GM21360 (cell line): ENCODE results near the gene LDLRAD1.
"Not testable (repeated sequence)": the region's sequence is repeated elsewhere in the genome, so short reads cannot be mapped to it uniquely, and the experiment has no call there.

Experiments
- ATAC-seq: cut with Tn5 transposase; IDR thresholded peaks from one replicate; pipeline ENCODE4 v1.9.1; 2021; ENCODE audit warnings: mild to moderate bottlenecking, moderate library complexity; ENCODE audit not compliant: unreplicated experiment

The LDLRAD1 gene, protein sequence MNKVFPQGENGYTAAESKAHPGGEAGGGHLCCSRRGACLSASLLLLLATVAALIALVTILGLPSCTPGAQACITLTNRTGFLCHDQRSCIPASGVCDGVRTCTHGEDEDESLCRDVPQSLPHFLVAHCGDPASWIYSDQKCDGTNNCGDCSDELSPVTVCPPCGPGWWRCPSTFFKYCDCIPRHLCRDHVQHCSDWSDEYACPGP

DNA sequence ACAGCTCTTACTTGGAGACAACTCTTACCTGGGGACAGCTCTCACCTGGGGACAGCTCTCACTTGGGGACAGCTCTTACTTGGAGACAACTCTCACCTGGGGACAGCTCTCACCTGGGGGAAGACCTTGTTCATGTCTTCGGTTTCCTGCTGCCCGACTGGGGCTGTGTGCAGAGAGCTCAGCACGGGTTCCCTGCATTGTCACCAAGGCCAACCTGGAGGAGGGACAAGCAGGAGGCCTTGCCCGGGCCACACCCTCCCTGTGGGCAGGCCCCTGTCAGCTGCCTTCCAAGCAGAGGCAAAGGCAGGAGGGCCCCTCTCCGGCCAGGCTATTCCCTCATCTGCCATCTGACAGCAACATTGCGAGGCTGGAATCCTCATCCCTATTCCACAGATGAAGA, at the start of gene LDLRAD1:
Gene LDLRAD1 (minus strand): TSS at position 208 of the 400 bp plus-strand sequence. CDS start 74 bp downstream, at position 134.
- no peak for ATAC-seq

DNA sequence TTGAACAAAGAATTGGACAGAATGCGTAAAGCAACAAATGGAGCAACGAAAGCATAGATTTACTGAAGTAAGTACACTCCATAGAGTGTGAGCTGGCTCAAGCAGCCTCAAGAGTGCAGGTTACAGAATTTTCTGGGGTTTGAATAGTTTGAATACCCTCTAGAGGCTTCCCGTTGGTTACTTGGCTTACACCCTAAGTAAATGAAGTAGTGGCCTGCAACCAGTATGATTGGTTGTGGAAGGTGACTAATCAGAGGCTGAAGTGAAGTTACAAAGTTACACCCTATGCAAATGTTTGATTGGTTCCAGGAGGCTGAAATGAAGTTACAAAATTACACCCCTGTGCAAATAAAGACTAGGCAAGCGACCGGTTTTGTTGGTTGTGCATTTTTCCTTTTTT, 46.3 kb upstream of the LDLRAD1 start:
- no peak for ATAC-seq

DNA sequence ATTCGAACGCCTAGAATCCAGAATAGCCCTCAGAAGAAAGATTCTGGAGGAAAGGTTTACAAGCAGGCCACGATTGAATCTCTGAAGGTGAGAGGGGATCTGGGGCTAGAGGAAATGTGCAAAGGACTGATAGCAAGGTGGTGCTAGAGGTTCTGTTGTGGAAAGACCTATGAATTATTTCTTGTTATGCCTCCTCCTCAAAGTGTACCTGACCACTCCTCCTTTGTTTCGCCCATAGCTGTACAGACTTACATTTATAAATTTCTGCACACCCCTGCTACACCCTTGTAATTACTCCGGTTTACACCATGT, 36.4 kb upstream of the LDLRAD1 start:
- ATAC-seq, result no peak

DNA sequence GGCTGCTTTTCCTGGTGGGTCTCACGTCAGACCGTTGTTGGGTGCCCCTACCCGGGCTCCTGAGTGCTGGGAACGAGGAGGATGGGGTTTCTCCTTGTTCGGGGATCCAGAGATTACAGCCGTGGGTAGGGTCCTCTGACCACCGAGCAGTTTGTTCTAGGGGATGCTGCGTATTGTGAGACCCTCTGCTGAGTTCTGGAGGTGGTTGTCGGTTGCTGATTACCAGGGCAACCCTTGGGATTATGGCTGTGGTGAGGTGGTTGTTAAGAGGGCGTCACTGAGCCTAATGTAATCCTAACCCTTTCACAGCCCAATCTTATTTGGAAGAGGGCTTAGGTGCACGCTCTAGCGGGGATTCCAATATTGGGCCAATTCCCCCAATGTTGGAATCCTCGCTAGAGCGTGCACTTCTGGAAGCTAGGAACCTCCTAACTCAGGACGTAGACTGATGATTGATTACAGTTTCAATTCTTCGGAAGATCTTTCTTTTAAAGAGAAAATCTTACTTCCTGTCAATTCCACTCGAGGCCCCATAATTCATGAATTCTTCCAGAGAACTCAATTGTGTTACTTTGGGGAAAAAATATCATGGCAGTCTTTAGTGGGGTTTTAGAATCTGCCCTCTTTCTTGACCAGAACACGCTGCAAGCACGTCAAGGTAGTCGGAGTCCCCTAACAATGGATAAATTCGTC, 35.9 kb upstream of the LDLRAD1 start:
- no peak for ATAC-seq

DNA sequence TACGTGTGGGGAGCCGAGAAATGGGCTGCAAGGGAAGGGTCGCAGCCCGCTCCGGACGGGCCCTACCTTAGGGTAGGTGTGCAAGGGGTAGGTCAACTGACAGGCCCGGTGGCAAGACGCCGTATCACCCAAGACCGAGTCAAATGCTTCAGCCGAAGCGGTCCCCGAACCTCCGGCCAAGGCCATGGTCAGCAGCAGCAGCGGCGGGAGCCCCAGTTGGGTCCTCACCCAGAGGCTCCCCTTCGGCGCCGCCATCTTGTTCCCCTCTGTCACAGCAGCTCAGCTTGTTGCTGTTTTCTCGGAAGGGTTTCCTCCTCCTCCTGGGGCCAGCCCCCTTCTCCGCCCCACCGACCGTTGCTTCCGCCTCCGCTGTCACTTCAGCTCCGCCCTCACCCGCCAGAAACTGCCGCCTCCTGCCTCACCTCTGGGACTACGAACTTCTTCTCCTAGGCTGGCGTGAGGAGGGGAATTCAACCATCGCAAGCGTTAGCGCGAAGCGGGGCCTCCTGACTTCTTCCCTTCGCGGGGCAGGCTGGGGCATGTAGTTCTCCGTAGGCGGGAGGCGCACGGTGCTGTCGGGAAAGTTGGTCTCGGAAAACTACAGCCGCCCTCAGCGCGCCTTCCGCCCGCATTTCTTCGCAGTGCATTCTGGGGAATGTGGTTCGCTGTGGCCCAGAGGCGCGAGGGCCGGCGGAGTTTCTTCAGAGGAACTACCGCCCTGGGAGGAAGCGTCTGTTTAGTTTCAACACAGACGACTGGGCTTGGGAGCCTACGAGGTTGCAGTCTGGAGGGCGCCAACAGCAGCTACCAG, 35.2 kb upstream of the LDLRAD1 start, which contains the start of the genes TCEANC2 and TMEM59:
Gene TCEANC2 (plus strand): TSS at position 675 of the 811 bp plus-strand sequence. CDS start 815 bp downstream, outside the sequence.
Gene TMEM59 (minus strand): TSS at position 271 of the 811 bp plus-strand sequence. CDS start 16 bp downstream, at position 255.
- peak; percentile 93 for ATAC-seq

DNA sequence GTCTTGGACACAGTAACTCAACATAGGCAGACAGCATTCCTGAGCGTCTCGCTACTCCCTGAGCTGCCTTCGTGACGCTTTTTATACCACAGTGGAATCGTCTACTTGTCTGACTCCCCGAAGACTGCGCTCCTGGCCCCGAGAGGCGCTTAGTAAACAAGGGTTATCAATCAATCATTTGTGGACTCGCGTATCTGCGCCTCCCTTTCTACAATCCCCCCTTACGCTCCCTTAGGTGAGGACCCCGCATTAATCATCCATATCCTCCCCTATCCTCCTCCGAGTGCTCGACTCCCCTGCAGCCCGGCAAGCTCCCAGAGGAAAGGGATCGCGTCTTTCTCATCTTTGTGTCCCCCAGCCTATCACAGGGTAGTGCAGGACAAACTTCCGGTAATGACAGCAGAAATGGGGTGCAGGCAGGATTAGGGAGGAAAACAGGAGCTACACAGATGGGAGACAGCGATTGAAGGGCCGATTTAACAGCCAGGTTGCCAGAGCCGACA, 34.5 kb upstream of the LDLRAD1 start:
- ATAC-seq, result peak; percentile 8

DNA sequence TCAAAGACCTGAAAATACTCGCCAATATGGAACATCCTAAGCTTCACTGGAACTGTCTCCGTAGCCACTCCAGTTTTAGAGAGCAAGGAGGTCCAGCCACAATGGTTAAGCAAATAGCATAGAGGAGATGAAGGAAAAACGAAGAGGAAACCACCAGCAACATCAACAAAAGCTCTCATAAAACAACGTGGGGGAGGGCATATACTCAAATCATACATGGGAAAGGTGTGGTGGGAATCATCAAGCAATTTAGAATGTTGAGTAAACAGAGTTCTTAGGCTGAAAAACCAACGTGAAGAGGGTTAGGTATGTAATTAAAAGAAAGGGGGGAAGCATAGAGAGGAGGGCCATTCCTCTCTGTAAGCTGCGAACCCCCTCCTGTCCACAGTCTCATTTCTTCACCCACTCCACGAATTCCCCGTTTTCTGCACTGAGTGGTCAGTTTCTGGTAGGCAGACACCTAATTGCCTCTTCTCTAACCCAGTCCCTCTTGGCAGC, 34.0 kb upstream of the LDLRAD1 start:
- ATAC-seq, result no peak

DNA sequence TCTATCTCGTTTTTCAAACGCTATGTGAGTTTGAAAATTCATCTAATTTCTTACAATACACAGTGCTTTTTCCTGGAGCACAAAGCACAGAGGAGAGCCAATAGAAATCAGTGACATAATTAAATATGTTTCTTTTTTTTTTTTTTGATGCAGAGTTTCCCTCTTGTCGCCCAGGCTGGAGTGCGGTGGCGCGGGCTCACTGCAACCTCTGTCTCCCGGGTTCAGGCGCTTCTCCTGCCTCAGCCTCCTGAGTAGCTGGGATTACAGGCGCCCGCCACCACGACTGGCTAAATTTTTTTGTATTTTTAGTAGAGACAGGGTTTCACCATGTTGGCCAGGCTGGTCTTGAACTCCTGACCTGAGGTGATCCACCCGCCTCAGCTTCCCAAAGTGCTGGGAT, 32.4 kb upstream of the LDLRAD1 start:
- not testable (repeated sequence) for ATAC-seq

DNA sequence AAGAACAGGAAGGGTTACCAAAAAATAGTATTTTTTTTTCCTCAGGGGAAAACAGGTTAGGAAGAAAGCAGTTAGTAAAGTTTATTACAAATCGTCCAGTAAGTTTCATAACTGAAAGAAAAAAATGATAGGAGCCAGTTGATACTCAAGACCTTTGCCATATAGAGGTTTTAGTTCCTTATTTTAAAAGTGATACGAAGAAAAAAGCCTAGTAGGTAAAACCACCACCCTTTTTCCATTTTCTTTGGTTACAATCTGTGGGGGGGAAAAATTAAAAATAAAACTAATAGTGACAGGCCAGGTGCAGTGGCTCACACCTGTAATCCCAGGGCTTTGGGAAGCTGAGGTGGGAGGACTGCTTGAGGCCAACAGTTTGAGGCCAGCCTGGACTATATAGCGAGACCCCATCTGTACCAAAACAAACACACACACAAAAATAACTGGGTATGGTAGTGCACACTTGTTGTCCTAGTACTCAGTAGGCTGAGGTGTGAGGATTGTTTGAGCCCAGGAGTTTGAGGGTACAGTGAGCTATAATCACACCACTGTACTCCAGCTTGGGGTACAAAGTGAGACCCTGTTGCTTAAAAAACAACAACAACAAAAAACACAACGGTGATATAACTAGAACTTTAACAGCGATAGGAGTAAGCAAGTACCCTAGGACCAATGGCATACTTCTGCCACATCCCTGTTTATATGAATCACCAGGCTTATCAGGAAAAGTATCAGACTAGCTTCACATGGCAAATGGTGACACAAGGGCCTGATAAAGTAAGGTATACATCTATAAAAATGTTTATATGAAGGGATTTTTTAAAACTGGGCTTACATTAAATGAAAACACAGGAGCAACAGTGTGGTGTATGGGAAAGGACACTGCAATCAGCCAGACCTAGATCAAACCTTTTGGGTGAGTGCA, 29.7 kb upstream of the LDLRAD1 start:
- ATAC-seq, result no peak

DNA sequence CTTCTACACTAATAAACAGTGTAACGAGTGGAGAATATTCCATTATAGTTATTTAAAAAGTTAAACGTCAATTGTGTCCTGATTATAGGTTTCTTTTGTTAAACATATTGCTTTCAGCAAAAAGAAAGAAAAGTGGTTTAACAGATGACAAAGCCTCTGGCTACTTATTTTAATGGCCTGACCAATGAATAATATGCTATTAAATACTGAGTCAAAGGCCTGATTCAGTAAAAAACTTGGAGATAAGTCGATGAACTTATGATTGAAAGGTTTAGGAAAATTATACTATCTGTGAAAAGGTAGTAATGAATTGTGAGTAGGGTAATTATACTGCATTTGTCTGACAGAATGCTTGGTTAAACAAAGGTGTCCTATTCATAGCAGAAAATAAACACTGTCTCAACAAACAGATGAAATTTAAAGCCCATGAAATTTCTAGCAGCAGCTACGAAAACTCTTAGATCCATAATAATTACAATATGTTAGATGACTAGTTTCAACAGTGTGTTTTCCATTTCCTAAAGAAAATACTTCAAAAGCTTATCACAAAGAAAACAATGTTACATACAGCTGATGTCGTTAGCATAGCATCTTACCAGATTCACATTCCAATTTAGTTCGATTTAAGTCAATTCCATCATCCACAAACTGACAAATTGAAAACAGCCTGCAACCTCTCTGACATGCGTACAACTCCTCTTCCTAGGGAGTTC, 28.8 kb upstream of the LDLRAD1 start:
- ATAC-seq, result no peak

DNA sequence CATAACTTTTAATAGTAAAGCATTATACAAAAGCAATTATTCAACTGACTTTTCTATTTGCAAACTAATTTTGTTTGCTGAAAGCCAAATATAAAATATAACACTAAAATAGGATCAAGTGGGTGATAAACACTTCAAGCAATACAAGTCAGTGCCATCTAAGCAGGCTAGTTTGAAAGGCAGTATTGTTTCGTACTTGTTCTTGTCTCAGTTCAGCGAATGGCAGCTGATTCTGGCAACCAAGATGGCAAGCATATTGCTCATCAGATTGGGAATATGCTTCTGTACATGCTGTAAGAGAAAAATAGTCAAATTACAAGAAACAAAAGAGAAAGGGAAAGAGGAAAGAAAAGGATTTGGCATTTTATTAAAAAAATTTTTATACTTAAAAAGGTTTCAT, 27.5 kb upstream of the LDLRAD1 start:
- ATAC-seq, result no peak

DNA sequence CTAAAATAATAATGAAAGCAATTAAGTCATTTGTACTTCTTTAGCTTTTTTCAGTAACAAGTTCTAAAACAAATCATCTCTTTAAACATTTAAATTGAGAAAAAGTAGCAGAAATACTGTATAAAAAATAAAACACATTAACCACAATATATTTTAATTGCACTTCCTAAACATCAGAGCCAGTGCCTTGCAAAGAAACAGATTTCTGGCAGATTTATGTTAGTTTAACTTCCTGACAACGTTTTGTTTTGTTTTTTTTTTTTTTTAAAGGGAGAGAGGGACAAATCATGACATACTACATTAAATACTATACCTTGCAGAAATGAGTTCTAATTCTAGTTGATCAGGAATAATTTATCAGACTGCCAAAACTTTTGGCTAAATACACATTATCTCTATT, 23.8 kb upstream of the LDLRAD1 start:
- no peak for ATAC-seq

DNA sequence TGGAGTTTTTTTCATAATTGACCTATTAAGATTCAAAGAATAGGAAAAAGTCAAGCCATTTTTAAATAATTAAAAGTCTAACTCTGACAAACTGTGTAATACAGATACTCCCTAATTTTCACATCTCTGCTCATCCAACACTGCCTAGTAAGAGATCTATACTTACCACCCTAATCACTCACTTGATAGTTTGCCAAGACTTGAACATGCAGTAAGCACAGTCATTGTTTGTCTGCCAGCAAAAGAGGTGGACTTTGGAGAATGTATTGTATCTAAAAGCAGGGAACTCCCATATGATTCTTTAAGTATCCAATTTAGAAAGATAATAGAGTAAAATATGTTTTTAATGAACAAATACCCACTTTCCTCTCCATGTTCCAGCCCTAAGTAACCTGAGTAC, 19.5 kb upstream of the LDLRAD1 start:
- ATAC-seq, result no peak

DNA sequence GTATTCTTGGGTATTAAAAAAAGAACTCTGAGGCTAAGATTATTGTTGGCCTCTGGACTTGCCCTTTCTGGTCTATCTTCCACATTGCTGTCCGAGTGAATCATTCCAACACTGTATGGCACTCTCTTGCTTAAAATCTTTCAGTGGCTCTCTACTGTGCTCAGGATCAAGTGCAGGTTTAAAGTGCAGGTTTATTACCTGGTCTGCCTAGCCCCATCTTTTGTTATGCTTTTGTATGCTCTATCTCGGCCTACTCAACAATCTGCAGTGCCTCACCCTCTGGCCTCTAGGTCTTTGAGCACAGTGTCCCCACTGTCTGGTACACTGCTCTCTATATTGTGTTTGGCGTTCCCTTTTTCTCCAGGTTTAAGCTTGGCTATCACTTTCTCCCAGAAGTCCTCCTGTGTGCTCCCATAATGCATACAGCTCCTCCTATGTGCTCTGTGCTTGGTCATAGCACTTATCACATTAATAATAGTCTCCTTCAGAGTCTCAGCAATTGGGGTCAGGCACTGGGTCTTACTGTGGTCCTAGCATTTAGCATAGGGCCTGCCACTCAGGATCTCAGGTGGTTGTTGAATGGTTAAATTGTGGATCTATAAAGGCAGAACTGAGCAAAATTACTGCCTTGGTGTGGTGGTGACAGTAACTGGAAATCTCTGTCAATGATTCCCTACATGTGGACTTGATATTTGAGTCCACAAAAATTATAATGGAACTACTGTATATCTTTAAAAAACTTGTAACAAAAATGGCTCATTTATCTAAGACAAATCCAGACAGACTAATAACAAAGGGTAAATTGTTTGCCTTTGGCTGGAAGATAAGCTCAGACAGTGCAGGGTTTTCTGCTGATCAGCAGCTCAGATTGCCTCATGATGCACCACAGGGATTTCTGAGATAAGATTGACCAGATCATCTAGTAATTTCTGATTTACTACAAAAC, 10.6 kb upstream of the LDLRAD1 start:
- no peak for ATAC-seq

DNA sequence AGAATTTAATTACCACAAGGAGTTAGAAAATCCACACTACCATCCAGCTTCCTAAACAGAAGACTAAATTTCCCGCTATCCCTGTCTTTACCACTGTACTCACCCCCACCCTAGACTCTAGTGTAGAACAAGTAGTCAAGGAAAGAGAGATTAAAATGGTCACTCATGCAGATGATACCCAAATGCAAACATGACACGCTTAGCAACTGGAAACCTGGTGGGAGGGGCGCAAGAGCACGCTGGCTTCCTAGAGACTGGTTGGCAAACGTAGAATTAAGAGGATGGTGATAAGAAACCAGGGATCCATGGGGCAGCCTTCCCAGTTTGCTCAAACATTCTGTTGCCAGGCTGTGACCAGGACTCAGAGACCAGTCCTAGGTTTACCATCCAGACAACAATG, 9.9 kb upstream of the LDLRAD1 start:
- no peak for ATAC-seq

DNA sequence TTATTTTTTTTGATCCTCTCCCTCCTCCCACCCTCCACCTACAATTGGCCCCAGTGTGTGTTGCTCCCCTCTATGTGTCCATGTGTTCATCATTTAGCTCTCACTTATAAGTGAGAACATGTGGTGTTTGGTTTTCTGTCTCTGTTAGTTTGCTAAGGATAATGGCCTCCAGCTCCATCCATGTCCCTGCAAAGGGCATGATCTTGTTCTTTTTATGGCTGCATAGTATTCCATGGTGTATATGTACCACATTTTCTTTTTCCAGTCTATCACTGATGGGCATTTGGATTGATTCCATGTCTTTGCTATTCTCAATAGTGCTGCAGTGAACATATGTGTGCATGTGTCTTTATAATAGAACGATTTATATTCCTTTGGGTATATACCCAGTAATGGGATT, 6.8 kb upstream of the LDLRAD1 start:
- not testable (repeated sequence) for ATAC-seq

DNA sequence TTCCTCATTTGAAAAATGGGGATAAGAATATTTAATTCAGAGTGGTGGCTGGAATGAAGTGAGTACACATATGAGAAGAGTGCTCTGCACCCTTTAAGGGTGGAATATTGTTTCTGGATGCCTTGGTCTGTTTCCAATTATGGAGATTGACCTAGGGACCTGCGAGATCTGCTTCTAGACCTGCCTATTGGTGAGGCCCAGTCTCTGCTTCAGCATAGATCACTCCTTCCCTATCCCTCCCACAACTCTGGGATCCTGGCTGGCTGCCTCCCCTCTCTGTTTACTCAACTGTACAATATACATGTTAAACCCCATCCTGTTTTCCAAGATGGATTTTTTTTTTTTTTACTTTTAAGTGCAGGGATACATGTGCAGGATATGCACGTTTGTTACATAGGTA, 6.4 kb upstream of the LDLRAD1 start:
- no peak for ATAC-seq

DNA sequence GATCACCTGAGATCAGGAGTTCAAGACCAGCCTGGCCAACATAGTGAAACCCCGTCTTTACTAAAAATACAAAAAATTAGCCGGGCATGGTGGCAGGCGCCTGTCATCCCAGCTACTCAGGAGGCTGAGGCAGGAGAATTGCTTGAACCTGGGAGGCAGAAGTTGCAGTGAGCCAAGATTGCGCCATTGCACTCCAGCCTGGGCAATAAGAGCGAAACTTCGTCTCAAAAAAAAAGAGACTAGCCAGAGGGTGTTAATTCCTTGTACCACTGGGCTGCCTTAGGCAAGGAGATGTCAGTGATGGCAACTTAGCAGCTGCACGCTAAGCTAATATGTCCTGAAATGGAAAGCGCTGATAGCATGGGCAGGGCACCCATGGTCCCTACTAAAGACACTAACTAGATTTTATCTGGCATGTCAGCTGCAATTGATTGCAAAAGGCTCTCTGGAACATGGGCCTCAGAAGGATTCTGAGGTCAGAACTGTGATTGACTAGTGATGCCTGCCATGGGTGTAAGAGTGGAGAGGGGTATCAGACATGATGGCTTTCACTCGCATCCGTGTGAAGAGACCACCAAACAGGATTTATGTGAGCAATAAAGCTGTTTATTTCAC, 1.7 kb upstream of the LDLRAD1 start:
- not testable (repeated sequence) for ATAC-seq
